GM19463 (cell line): Measurements from ENCODE around the gene CATSPER4.

Experiments
- ATAC-seq: cut with Tn5 transposase; IDR thresholded peaks from one replicate; pipeline ENCODE4 v1.9.1; 2021; ENCODE audit warnings: mild to moderate bottlenecking, moderate library complexity; ENCODE audit not compliant: unreplicated experiment

CATSPER4 gene

GRCh38 chr1:26164036-26164860 is 26.2 kb upstream of the CATSPER4 start:
- no peak for ATAC-seq

- ATAC-seq: no peak
Measured at GRCh38 chr1:26164861-26165842, 25.2 kb upstream of the CATSPER4 start.

GRCh38 chr1:26166719-26167281 is 23.6 kb upstream of the CATSPER4 start:
- no peak for ATAC-seq

- no peak for ATAC-seq
Measured at GRCh38 chr1:26168410-26169197, 21.8 kb upstream of the CATSPER4 start, which contains the start of gene C1orf232. TSS of gene C1orf232 (minus strand) at chr1:26168963. CDS start at chr1:26168499, 464 bp downstream.

GRCh38 chr1:26169198-26169554 is 21.2 kb upstream of the CATSPER4 start:
- no peak for ATAC-seq

GRCh38 chr1:26169669-26170471 is 20.5 kb upstream of the CATSPER4 start, which contains the start of gene ZNF593:
TSS of gene ZNF593 (plus strand) at chr1:26169908. CDS start at chr1:26169984, 76 bp downstream.
- ATAC-seq: peak; percentile 96

- no peak for ATAC-seq
Measured at GRCh38 chr1:26170472-26170821, 20.0 kb upstream of the CATSPER4 start.

- no peak for ATAC-seq
Measured at GRCh38 chr1:26171084-26172072, 19.0 kb upstream of the CATSPER4 start, which contains the start of gene ZNF593OS. TSS of gene ZNF593OS (minus strand) at chr1:26171832. CDS start at chr1:26171661, 171 bp downstream.

- ATAC-seq: no peak
Measured at GRCh38 chr1:26175346-26175745, 15.1 kb upstream of the CATSPER4 start.

GRCh38 chr1:26177182-26177684 is 13.2 kb upstream of the CATSPER4 start, which contains the start of gene CNKSR1:
TSS of gene CNKSR1 (plus strand) at chr1:26177491. CDS start at chr1:26177548, 57 bp downstream.
- no peak for ATAC-seq

GRCh38 chr1:26180010-26180506 is 10.3 kb upstream of the CATSPER4 start:
- no peak for ATAC-seq

- no peak for ATAC-seq
Measured at GRCh38 chr1:26181586-26182382, 8.6 kb upstream of the CATSPER4 start.

- no peak for ATAC-seq
Measured at GRCh38 chr1:26182383-26182696, 8.1 kb upstream of the CATSPER4 start.

GRCh38 chr1:26184086-26184485 is 6.3 kb upstream of the CATSPER4 start:
- ATAC-seq: no peak

- no peak for ATAC-seq
Measured at GRCh38 chr1:26184883-26185282, 5.5 kb upstream of the CATSPER4 start.

GRCh38 chr1:26187882-26188281 is 2.5 kb upstream of the CATSPER4 start:
- no peak for ATAC-seq

GRCh38 chr1:26188477-26188876 is 1.9 kb upstream of the CATSPER4 start:
- ATAC-seq: no peak
